Measurements from ENCODE around the gene TUBB1. TPM values are rescaled to one million over a fixed set of nuclear protein-coding genes. Genes with fewer than 3 reads are reported as not detected.

TUBB1 gene
- total and polyA plus RNA-seq, 2 of the 13 experiments (the other 11 are each of a cell fraction or from before 2014, with no cell fraction given): 0.11 to 57.6 TPM

DNA sequence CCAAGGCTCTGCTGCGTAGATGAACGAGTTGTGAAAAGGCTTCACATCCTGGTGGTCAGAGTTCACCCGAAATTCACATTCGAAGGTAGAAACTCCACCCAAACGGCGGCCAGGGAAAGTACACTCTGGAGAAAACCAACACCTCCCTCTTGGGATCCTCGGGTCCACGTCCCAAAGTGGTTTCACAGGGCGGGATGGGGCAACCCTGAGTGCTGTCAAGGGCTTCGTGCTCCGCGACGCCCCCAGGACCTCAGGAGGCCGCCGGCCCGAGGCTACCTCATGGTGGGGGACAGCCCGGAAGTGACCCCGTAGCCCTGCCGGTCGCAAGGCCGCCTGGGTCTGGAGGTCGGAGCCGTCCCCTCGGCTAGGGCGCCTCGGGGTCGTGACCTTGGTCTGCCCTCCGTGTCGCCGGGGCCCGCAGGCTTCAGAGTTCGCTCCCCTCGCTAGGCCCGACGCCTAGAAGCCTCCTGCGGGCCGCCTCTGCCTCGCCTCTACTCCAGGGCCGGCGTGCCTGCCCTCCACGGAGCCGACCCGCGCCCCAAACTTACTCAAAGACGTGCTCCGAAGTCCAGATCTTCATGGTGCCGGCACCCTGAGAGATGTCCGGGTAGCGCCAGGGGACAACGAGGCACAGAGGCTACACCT, 23.0 kb downstream of the TUBB1 start, which contains the start of gene PRELID3B (continued):
- TF ChIP-seq, protein P1, sequence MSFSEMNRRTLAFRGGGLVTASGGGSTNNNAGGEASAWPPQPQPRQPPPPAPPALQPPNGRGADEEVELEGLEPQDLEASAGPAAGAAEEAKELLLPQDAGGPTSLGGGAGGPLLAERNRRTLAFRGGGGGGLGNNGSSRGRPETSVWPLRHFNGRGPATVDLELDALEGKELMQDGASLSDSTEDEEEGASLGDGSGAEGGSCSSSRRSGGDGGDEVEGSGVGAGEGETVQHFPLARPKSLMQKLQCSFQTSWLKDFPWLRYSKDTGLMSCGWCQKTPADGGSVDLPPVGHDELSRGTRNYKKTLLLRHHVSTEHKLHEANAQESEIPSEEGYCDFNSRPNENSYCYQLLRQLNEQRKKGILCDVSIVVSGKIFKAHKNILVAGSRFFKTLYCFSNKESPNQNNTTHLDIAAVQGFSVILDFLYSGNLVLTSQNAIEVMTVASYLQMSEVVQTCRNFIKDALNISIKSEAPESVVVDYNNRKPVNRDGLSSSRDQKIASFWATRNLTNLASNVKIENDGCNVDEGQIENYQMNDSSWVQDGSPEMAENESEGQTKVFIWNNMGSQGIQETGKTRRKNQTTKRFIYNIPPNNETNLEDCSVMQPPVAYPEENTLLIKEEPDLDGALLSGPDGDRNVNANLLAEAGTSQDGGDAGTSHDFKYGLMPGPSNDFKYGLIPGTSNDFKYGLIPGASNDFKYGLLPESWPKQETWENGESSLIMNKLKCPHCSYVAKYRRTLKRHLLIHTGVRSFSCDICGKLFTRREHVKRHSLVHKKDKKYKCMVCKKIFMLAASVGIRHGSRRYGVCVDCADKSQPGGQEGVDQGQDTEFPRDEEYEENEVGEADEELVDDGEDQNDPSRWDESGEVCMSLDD (CRISPR knock-in tag; IDR thresholded peaks at IDR 0.05; ENCODE audit: borderline replicate concordance): 0 out of 2 replicates have a peak, but pooled peaks have one; percentile 60
- TF ChIP-seq HMG20A (CRISPR knock-in tag; IDR thresholded peaks at IDR 0.05; ENCODE audit: borderline replicate concordance): no peak
- TF ChIP-seq ARHGAP35 (CRISPR knock-in tag; IDR thresholded peaks at IDR 0.05; ENCODE audit: borderline replicate concordance): peak; percentile 86; the same call in 1 of the 2 replicates
- TF ChIP-seq, protein P2, sequence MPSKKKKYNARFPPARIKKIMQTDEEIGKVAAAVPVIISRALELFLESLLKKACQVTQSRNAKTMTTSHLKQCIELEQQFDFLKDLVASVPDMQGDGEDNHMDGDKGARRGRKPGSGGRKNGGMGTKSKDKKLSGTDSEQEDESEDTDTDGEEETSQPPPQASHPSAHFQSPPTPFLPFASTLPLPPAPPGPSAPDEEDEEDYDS (CRISPR knock-in tag; IDR thresholded peaks at IDR 0.05): no peak
- TF ChIP-seq ZNF230 (CRISPR knock-in tag; IDR thresholded peaks at IDR 0.05): peak; percentile 82; the same call in 1 of the 2 replicates
- TF ChIP-seq JDP2 (CRISPR knock-in tag; IDR thresholded peaks at IDR 0.05; ENCODE audit: borderline replicate concordance): no peak
- TF ChIP-seq PRPF4 (IDR thresholded peaks at IDR 0.05; ENCODE audit: low read depth, low read length, poor library complexity, severe bottlenecking): no peak
- peak; percentile 86 for TF ChIP-seq ZNF547 (CRISPR knock-in tag; IDR thresholded peaks at IDR 0.05)
- peak; percentile 57; the same call in 1 of the 2 replicates for TF ChIP-seq ZNF33B (CRISPR knock-in tag; IDR thresholded peaks at IDR 0.05)
- TF ChIP-seq ZNF577 (CRISPR knock-in tag; IDR thresholded peaks at IDR 0.05; ENCODE audit: borderline replicate concordance, low read depth): no peak
- TF ChIP-seq, protein P3, sequence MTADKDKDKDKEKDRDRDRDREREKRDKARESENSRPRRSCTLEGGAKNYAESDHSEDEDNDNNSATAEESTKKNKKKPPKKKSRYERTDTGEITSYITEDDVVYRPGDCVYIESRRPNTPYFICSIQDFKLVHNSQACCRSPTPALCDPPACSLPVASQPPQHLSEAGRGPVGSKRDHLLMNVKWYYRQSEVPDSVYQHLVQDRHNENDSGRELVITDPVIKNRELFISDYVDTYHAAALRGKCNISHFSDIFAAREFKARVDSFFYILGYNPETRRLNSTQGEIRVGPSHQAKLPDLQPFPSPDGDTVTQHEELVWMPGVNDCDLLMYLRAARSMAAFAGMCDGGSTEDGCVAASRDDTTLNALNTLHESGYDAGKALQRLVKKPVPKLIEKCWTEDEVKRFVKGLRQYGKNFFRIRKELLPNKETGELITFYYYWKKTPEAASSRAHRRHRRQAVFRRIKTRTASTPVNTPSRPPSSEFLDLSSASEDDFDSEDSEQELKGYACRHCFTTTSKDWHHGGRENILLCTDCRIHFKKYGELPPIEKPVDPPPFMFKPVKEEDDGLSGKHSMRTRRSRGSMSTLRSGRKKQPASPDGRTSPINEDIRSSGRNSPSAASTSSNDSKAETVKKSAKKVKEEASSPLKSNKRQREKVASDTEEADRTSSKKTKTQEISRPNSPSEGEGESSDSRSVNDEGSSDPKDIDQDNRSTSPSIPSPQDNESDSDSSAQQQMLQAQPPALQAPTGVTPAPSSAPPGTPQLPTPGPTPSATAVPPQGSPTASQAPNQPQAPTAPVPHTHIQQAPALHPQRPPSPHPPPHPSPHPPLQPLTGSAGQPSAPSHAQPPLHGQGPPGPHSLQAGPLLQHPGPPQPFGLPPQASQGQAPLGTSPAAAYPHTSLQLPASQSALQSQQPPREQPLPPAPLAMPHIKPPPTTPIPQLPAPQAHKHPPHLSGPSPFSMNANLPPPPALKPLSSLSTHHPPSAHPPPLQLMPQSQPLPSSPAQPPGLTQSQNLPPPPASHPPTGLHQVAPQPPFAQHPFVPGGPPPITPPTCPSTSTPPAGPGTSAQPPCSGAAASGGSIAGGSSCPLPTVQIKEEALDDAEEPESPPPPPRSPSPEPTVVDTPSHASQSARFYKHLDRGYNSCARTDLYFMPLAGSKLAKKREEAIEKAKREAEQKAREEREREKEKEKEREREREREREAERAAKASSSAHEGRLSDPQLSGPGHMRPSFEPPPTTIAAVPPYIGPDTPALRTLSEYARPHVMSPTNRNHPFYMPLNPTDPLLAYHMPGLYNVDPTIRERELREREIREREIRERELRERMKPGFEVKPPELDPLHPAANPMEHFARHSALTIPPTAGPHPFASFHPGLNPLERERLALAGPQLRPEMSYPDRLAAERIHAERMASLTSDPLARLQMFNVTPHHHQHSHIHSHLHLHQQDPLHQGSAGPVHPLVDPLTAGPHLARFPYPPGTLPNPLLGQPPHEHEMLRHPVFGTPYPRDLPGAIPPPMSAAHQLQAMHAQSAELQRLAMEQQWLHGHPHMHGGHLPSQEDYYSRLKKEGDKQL (CRISPR knock-in tag; IDR thresholded peaks at IDR 0.05; ENCODE audit: low read depth): no peak
- TF ChIP-seq PHF21A (CRISPR knock-in tag; IDR thresholded peaks at IDR 0.05): 0 out of 2 replicates have a peak, but pooled peaks have one; percentile 59
- peak; percentile 95 for TF ChIP-seq SRY (CRISPR knock-in tag; IDR thresholded peaks at IDR 0.05)
- TF ChIP-seq ZNF333 (CRISPR knock-in tag; IDR thresholded peaks at IDR 0.05; ENCODE audit: borderline replicate concordance): peak; percentile 31; the same call in 1 of the 2 replicates
